ENCODE measurements around the gene CAPZB.

DNA sequence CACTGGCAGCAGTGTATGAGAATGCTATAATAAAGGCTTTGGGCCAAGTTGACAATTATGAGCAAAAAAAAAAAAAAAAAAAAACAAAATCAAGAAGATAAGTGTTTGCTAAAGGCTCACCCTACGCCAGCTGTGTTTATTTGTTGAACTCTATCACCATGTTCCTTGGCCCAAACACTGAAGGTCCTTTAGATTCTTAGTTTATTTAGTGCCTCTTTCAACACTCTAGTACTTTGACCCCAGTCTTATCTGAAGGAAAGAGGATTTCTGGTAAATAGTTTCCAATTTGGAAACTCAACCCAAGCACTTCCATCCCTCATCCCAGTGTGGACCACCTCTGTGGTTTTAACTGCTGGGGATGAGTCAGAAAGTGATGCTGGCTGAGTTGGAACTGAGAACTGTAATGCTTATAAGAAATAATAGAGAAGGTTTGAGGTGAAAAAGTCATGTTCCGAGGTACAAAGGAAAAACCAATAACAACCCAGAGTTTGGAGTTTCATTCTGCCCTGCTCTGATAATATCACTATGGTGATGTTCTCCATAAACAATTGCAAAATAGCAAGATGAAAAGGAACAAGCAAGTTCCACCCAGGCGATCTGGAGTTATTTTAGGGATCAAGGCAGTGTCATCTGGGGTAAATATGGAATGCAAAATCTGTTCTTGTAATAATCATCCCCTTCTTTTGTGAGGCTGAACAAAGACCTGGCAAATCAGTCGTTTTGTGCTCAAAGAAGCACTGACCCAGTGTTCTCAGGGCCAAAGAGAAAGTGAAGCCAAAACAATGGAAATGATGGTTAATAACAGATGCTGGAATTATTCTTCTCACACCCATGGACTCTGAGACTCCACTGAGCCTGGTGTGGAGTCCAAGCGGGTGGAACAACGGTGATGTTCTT, 19.7 kb upstream of the CAPZB start:
- TF ChIP-seq, protein P1, sequence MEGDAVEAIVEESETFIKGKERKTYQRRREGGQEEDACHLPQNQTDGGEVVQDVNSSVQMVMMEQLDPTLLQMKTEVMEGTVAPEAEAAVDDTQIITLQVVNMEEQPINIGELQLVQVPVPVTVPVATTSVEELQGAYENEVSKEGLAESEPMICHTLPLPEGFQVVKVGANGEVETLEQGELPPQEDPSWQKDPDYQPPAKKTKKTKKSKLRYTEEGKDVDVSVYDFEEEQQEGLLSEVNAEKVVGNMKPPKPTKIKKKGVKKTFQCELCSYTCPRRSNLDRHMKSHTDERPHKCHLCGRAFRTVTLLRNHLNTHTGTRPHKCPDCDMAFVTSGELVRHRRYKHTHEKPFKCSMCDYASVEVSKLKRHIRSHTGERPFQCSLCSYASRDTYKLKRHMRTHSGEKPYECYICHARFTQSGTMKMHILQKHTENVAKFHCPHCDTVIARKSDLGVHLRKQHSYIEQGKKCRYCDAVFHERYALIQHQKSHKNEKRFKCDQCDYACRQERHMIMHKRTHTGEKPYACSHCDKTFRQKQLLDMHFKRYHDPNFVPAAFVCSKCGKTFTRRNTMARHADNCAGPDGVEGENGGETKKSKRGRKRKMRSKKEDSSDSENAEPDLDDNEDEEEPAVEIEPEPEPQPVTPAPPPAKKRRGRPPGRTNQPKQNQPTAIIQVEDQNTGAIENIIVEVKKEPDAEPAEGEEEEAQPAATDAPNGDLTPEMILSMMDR (IDR thresholded peaks at IDR 0.05 in 8 of 11, conservative IDR thresholded peaks at IDR 0.05 in 3 of 11), result no peak
- no peak for TF ChIP-seq POLR2A (IDR thresholded peaks at IDR 0.05)

All from spleen (tissue), 7 donors.